ENCODE data around the gene MAP6.

GRCh38 chr11:75600356-75600755 is 68.5 kb downstream of the MAP6 start:
- TF ChIP-seq CTCF (IDR thresholded peaks at IDR 0.05) = no peak
- TF ChIP-seq POLR2A (IDR thresholded peaks at IDR 0.05) = no peak
